Caco-2 (cell line): ENCODE data around the gene MAPK12. TPM values are rescaled to one million over a fixed set of nuclear protein-coding genes. Genes with fewer than 3 reads are reported as not detected.

Source experiments
- BruUV-seq: library from RNA; stranded (reverse); fragments of 400-500 nt; replicated peaks from 2 replicates; lab custom pipeline; 2021; lab: Mats Ljungman, UMichigan
- CTCF ChIA-PET: fragments of 300-600 bp; sonication (Branson Sonifier 250); formaldehyde crosslinking; loops from one replicate; lab custom pipeline; 2022; ENCODE audit warnings: antibody characterized with exemption; lab: Charles Lee
- POLR2A ChIA-PET: fragments of 300-600 bp; sonication (Branson Sonifier 250); formaldehyde crosslinking; loops from one replicate; lab custom pipeline; 2022; ENCODE audit warnings: antibody characterized with exemption; lab: Charles Lee
- DNase-seq, 2 experiments: peaks; one replicate each; pipeline versions ENCODE4 v3.0.0 to v3.0.0-alpha.2; 2020 to 2022
- H3K27me3 ChIP-seq: replicated peaks from 2 replicates; pipeline ENCODE4 v1.6.0; 2011; ENCODE audit warnings: low read length; ENCODE audit not compliant: control insufficient read depth, insufficient read depth
- H3K36me3 ChIP-seq: 2 replicates; pipeline ENCODE4 v1.5.1; 2011; ENCODE audit warnings: low read length; ENCODE audit not compliant: control insufficient read depth, insufficient read depth
- H3K4me1 ChIP-seq: fragments of 250-450 bp; sonication (Bioruptor Pico); 2 replicates; pipeline ENCODE4 v1.5.1; 2020; ENCODE audit warnings: mild to moderate bottlenecking
- H3K4me3 ChIP-seq: 2 replicates; pipeline ENCODE4 v1.5.1; 2011; ENCODE audit warnings: low read depth, mild to moderate bottlenecking, control low read depth, low read length
- H3K9me3 ChIP-seq: fragments of 250-450 bp; sonication (Bioruptor Pico); 2 replicates; pipeline ENCODE4 v1.5.1; 2020; ENCODE audit warnings: mild to moderate bottlenecking, moderate library complexity
- H3K27ac Mint-ChIP-seq: one replicate; pipeline ENCODE4 v1.8.0; 2022; ENCODE audit warnings: mixed read lengths; ENCODE audit not compliant: unreplicated experiment
- H3K27me3 Mint-ChIP-seq: one replicate; pipeline ENCODE4 v1.8.0; 2022; ENCODE audit warnings: mixed read lengths; ENCODE audit not compliant: insufficient read depth, unreplicated experiment
- H3K36me3 Mint-ChIP-seq: one replicate; pipeline ENCODE4 v1.8.0; 2022; ENCODE audit warnings: mild to moderate bottlenecking, mixed read lengths; ENCODE audit not compliant: insufficient read depth, unreplicated experiment
- H3K4me1 Mint-ChIP-seq: one replicate; pipeline ENCODE4 v1.8.0; 2022; ENCODE audit warnings: low read depth, mixed read lengths; ENCODE audit not compliant: unreplicated experiment
- H3K4me3 Mint-ChIP-seq: one replicate; pipeline ENCODE4 v1.8.0; 2022; ENCODE audit warnings: mild to moderate bottlenecking, moderate library complexity, mixed read lengths; ENCODE audit not compliant: unreplicated experiment
- H3K9me3 Mint-ChIP-seq: one replicate; pipeline ENCODE4 v1.8.0; 2022; ENCODE audit warnings: mixed read lengths; ENCODE audit not compliant: unreplicated experiment
- intact Hi-C: fragments of 100-400 bp; cut with micrococcal nuclease; formaldehyde crosslinking; loops from one replicate; pipeline ENCODE4 v1.10.0; 2022; ENCODE audit not compliant: unreplicated experiment
- total RNA-seq: library from RNA; stranded (reverse); gene quantifications from 2 replicates; pipeline ENCODE4 v1.2.3, GENCODE V29; 2022
- TF ChIP-seq, protein P1 (sequence below), 2 experiments: fragments of 200-600 bp in 1 of 2; IDR thresholded peaks; 1 replicate in 1 of 2; 2 replicates in 1 of 2; pipeline versions ENCODE4 v1.5.1 to v1.8.0; 2011 to 2022; ENCODE audit warnings: antibody characterized with exemption in 1 of 2, control low read depth in 1 of 2, inconsistent platforms in 1 of 2, low read depth in 1 of 2, low read length in 1 of 2, mild to moderate bottlenecking in 1 of 2, moderate library complexity in 1 of 2; ENCODE audit not compliant: insufficient read depth in 1 of 2, severe bottlenecking in 1 of 2, unreplicated experiment in 1 of 2

MAPK12 gene
- total RNA-seq, 1 experiment from 2014 or later, result 37.4 TPM

GRCh38 chr22:50272044-50272802 is 10.7 kb upstream of the MAPK12 start:
- no peaks in the 10 kb centered on the region for H3K9me3 ChIP-seq
- no peak overlapping the region for H3K4me3 ChIP-seq
- no peak overlapping the region for H3K27ac Mint-ChIP-seq
- peaks cover 16% of the 10 kb centered on the region for H3K4me1 ChIP-seq
- H3K27me3 ChIP-seq, result no peaks in the 10 kb centered on the region
- H3K9me3 Mint-ChIP-seq, result no peaks in the 10 kb centered on the region
- peak overlapping the region; percentile 66 for H3K4me3 Mint-ChIP-seq
- ChIA-PET POLR2A (interaction anchor here (0.5 kb wide), 1 partner anchor 21 kb away, joined by 3 read pairs; no protein-coding TSS in a partner anchor), CTCF (interaction anchor here (0.6 to 1.4 kb wide), 7 partner anchors 21 to 130 kb away, joined by 3 to 6 read pairs (median 5); partner anchors contain the start of gene HDAC10)
- DNase-seq, result no peak
- BruUV-seq, result no TSS peak
- peaks cover 48% of the 10 kb centered on the region for H3K36me3 Mint-ChIP-seq
- no peaks in the 10 kb centered on the region for H3K4me1 Mint-ChIP-seq
- peaks cover 3% of the 10 kb centered on the region for H3K36me3 ChIP-seq
- TF ChIP-seq, protein P1, sequence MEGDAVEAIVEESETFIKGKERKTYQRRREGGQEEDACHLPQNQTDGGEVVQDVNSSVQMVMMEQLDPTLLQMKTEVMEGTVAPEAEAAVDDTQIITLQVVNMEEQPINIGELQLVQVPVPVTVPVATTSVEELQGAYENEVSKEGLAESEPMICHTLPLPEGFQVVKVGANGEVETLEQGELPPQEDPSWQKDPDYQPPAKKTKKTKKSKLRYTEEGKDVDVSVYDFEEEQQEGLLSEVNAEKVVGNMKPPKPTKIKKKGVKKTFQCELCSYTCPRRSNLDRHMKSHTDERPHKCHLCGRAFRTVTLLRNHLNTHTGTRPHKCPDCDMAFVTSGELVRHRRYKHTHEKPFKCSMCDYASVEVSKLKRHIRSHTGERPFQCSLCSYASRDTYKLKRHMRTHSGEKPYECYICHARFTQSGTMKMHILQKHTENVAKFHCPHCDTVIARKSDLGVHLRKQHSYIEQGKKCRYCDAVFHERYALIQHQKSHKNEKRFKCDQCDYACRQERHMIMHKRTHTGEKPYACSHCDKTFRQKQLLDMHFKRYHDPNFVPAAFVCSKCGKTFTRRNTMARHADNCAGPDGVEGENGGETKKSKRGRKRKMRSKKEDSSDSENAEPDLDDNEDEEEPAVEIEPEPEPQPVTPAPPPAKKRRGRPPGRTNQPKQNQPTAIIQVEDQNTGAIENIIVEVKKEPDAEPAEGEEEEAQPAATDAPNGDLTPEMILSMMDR (IDR thresholded peaks at IDR 0.05; ENCODE audit: insufficient read depth in 1 of 2, low read depth in 1 of 2, low read length in 1 of 2, severe bottlenecking in 1 of 2, unreplicated experiment in 1 of 2), result peak in 1 of 2 experiments; percentile 3
- intact Hi-C loops, result loop anchor here (5.0 kb wide), 2 partner anchors 55 to 70 kb away; partner anchors contain the start of genes DENND6B and PPP6R2
- no peaks in the 10 kb centered on the region for H3K27me3 Mint-ChIP-seq

DNA sequence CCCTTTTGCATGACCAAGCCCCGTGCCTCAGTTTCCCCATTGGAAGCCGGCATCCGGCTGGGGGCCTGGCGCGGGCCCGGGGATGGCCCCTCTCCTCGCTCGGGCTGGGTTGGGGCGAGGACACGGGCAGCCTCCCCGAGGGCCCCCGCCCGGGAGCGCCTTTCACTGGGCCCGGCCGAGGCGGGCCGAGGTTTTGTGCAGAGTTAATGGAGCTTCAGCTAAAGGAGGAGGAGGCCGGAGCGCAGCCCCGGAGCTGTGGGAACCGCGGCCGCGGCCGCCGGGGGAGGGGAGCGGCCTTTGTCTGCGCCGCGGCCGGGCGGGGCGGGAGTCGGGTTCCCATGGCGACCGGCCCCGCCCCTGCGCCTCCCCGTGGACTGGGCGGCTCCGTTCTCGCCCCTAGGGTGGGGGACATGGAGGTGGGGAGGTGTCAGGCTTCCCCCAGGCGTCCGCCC is 10.1 kb upstream of the MAPK12 start:
- CTCF ChIA-PET, result interaction anchor here (0.6 to 1.4 kb wide), 4 partner anchors 20 to 431 kb away, joined by 3 to 6 read pairs (median 6); partner anchors contain the start of gene HDAC10
- POLR2A ChIA-PET, result interaction anchor here (0.5 to 0.6 kb wide), 3 partner anchors 20 to 168 kb away, joined by 3 to 6 read pairs (median 5); no protein-coding TSS in a partner anchor
- Mint-ChIP-seq H3K4me3 (peak overlapping the region; percentile 66), H3K27ac (no peak overlapping the region), H3K27me3 (no peaks in the 10 kb centered on the region), H3K36me3 (peaks cover 42% of the 10 kb centered on the region), H3K9me3 (no peaks in the 10 kb centered on the region), H3K4me1 (no peaks in the 10 kb centered on the region)
- DNase-seq, result peak; percentile 62 to 77
- Histone ChIP-seq H3K36me3 (peaks cover 3% of the 10 kb centered on the region), H3K4me1 (peaks cover 16% of the 10 kb centered on the region), H3K9me3 (no peaks in the 10 kb centered on the region), H3K4me3 (peak overlapping the region; percentile 45), H3K27me3 (no peaks in the 10 kb centered on the region)
- TF ChIP-seq, protein P1 (IDR thresholded peaks at IDR 0.05; ENCODE audit: insufficient read depth in 1 of 2, low read depth in 1 of 2, low read length in 1 of 2, severe bottlenecking in 1 of 2, unreplicated experiment in 1 of 2), result peak in 1 of 2 experiments; percentile 25
- intact Hi-C loops, result loop anchor here (5.0 kb wide), 2 partner anchors 56 to 71 kb away; partner anchors contain the start of genes DENND6B and PPP6R2
- BruUV-seq, result no TSS peak
